IMR-90 (cell line): ENCODE measurements around the gene VPREB3. TPM values are rescaled to one million over a fixed set of nuclear protein-coding genes. Genes with fewer than 3 reads are reported as not detected.

Experiments
- ATAC-seq: fragments of 200-7000 bp; cut with Tn5 transposase; 2 replicates; pipeline ENCODE4 v1.9.1; 2020; ENCODE audit warnings: low read depth, mild to moderate bottlenecking, moderate library complexity
- BruUV-seq: library from RNA; stranded (reverse); fragments of 400-500 nt; replicated peaks from 2 replicates; lab custom pipeline; 2021; lab: Mats Ljungman, UMichigan
- CTCF ChIA-PET: fragments of 300-600 bp; formaldehyde crosslinking; extraction: SDS; loops from one replicate; lab custom pipeline; 2021; ENCODE audit warnings: antibody characterized with exemption; lab: Yijun Ruan, JAX
- POLR2A ChIA-PET: fragments of 300-600 bp; sonication (Branson Sonifier 250); formaldehyde crosslinking; loops from one replicate; lab custom pipeline; 2022; ENCODE audit warnings: antibody characterized with exemption; ENCODE audit not compliant: unreplicated experiment; lab: Charles Lee
- DNase-seq: peaks from one replicate; pipeline ENCODE4 v3.0.0; 2013
- H2AFZ ChIP-seq: replicated peaks from 2 replicates; pipeline ENCODE3; 2013; ENCODE audit warnings: low read length, mild to moderate bottlenecking; ENCODE audit not compliant: poor library complexity
- H2AK5ac ChIP-seq: 2 replicates; pipeline ENCODE4 v1.6.1; 2013; ENCODE audit warnings: low read depth, low read length, inconsistent platforms
- H2AK9ac ChIP-seq: replicated peaks from 2 replicates; pipeline ENCODE3; 2013; ENCODE audit warnings: mild to moderate bottlenecking, low read depth, low read length, moderate library complexity; ENCODE audit not compliant: poor library complexity
- H2BK120ac ChIP-seq: 2 replicates; pipeline ENCODE4 v1.6.1; 2013; ENCODE audit warnings: low read depth, low read length, inconsistent platforms
- H2BK15ac ChIP-seq: 3 replicates; pipeline ENCODE4 v1.6.1; 2013; ENCODE audit warnings: low read depth, low read length, inconsistent platforms
- H2BK20ac ChIP-seq: 2 replicates; pipeline ENCODE4 v1.6.1; 2013; ENCODE audit warnings: low read depth, mild to moderate bottlenecking, inconsistent platforms, low read length, moderate library complexity
- H2BK5ac ChIP-seq: 2 replicates; pipeline ENCODE4 v1.6.1; 2013; ENCODE audit warnings: mild to moderate bottlenecking, low read depth, low read length, inconsistent platforms; ENCODE audit not compliant: poor library complexity, severe bottlenecking
- H3K14ac ChIP-seq: replicated peaks from 2 replicates; pipeline ENCODE4 v1.6.1; 2013; ENCODE audit warnings: low read depth, low read length, inconsistent platforms
- H3K18ac ChIP-seq: 2 replicates; pipeline ENCODE4 v1.6.1; 2013; ENCODE audit warnings: low read depth, low read length, control low read depth
- H3K23ac ChIP-seq: 2 replicates; pipeline ENCODE4 v1.6.1; 2013; ENCODE audit warnings: low read depth, low read length, inconsistent platforms
- H3K27ac ChIP-seq: 2 replicates; pipeline ENCODE4 v1.5.1; 2013; ENCODE audit warnings: mild to moderate bottlenecking, control low read depth, low read length; ENCODE audit not compliant: insufficient read depth
- H3K27me3 ChIP-seq: 2 replicates; pipeline ENCODE4 v1.6.1; 2013; ENCODE audit warnings: low read length; ENCODE audit not compliant: control insufficient read depth, insufficient read depth
- H3K36me3 ChIP-seq: 2 replicates; pipeline ENCODE4 v1.6.1; 2013; ENCODE audit warnings: low read length, mixed read lengths; ENCODE audit not compliant: control insufficient read depth, insufficient read depth
- H3K4ac ChIP-seq: 2 replicates; pipeline ENCODE4 v1.6.1; 2013; ENCODE audit warnings: low read depth, low read length, inconsistent platforms
- H3K4me1 ChIP-seq: 2 replicates; pipeline ENCODE4 v1.6.1; 2013; ENCODE audit warnings: low read length, mixed read lengths; ENCODE audit not compliant: control insufficient read depth, insufficient read depth
- H3K4me2 ChIP-seq: 2 replicates; pipeline ENCODE4 v1.6.1; 2013; ENCODE audit warnings: low read depth, mild to moderate bottlenecking, control low read depth, low read length, moderate library complexity
- H3K4me3 ChIP-seq: 2 replicates; pipeline ENCODE4 v1.5.1; 2013; ENCODE audit warnings: low read depth, mild to moderate bottlenecking, control low read depth, low read length, moderate library complexity; ENCODE audit not compliant: insufficient read depth
- H3K56ac ChIP-seq: 2 replicates; pipeline ENCODE4 v1.6.1; 2013; ENCODE audit warnings: low read length, inconsistent platforms; ENCODE audit not compliant: insufficient read depth; ENCODE audit errors: extremely low read depth
- H3K79me1 ChIP-seq, 2 experiments: 2 replicates each; pipeline ENCODE4 v1.6.1; 2013; ENCODE audit warnings: low read length in 2 of 2, inconsistent platforms in 1 of 2, low read depth in 1 of 2
- H3K9ac ChIP-seq: 2 replicates; pipeline ENCODE4 v1.6.1; 2013; ENCODE audit warnings: low read depth, low read length, control low read depth
- H3K9me1 ChIP-seq: 2 replicates; pipeline ENCODE4 v1.6.1; 2013; ENCODE audit warnings: low read length, inconsistent platforms; ENCODE audit not compliant: insufficient read depth
- H3K9me3 ChIP-seq: 2 replicates; pipeline ENCODE4 v1.6.1; 2013; ENCODE audit warnings: low read length; ENCODE audit not compliant: control insufficient read depth, insufficient read depth
- H4K20me1 ChIP-seq: 2 replicates; pipeline ENCODE4 v1.6.1; 2013; ENCODE audit warnings: low read length, inconsistent platforms; ENCODE audit not compliant: insufficient read depth
- H4K5ac ChIP-seq: 2 replicates; pipeline ENCODE4 v1.6.1; 2013; ENCODE audit warnings: mild to moderate bottlenecking, low read depth, low read length, control low read depth
- H4K8ac ChIP-seq, 2 experiments: 2 replicates each; pipeline ENCODE4 v1.6.1; 2013; ENCODE audit warnings: low read depth in 2 of 2, low read length in 2 of 2, control low read depth in 1 of 2, inconsistent platforms in 1 of 2
- H4K91ac ChIP-seq: 2 replicates; pipeline ENCODE4 v1.6.1; 2013; ENCODE audit warnings: low read depth, low read length, inconsistent platforms; ENCODE audit not compliant: insufficient read depth
- CTCF ChIP-seq: conservative IDR thresholded peaks from 2 replicates; pipeline ENCODE4 v1.5.1; 2012; ENCODE audit warnings: mild to moderate bottlenecking, low read depth, low read length, improper control_type of control experiment
- FOS ChIP-seq: fragments of 150-350 bp; IDR thresholded peaks from 2 replicates; pipeline ENCODE4 v1.6.1; 2016; ENCODE audit warnings: low read depth, low read length
- MAZ ChIP-seq: IDR thresholded peaks from 2 replicates; pipeline ENCODE4 v1.6.1; 2012; ENCODE audit warnings: low read depth, mild to moderate bottlenecking, low read length, improper control_type of control experiment, moderate library complexity, borderline replicate concordance
- POLR2A ChIP-seq: IDR thresholded peaks from 2 replicates; pipeline ENCODE4 v1.6.1; 2012; ENCODE audit warnings: mild to moderate bottlenecking, low read depth, low read length
- RAD21 ChIP-seq: IDR thresholded peaks from 2 replicates; pipeline ENCODE4 v1.6.1; 2012; ENCODE audit warnings: low read length, improper control_type of control experiment
- SMC3 ChIP-seq: fragments of 150-350 bp; IDR thresholded peaks from 2 replicates; pipeline ENCODE4 v1.6.1; 2016; ENCODE audit warnings: low read depth, mild to moderate bottlenecking, antibody characterized with exemption, low read length, moderate library complexity
- WGBS, 2 experiments: methylation state at CpG; one replicate each; pipeline versions ENCODE4 v1.1.5 to v1.1.7; 2013; ENCODE audit warnings: missing lambda C conversion rate in 2 of 2; ENCODE audit not compliant: insufficient read length in 1 of 2; ENCODE audit errors: extremely low coverage in 2 of 2; 5-methylcytosine and 5-hydroxymethylcytosine counted together
- dilution Hi-C: fragments of 300-500 bp; cut with HindIII; formaldehyde crosslinking; loops from one replicate; pipeline ENCODE4 v1.14.3; 2018; ENCODE audit warnings: low sequenced_read_pairs; ENCODE audit not compliant: unreplicated experiment
- in situ Hi-C: fragments of 300-500 bp; cut with MboI; formaldehyde crosslinking; loops from 3 replicates; pipeline ENCODE4 v1.14.3; 2019; ENCODE audit warnings: low sequenced_read_pairs, inconsistent platforms, mixed read lengths
- intact Hi-C: fragments of 100-400 bp; cut with micrococcal nuclease; formaldehyde crosslinking; loops from 2 replicates; pipeline ENCODE4 v1.10.0; 2022
- polyA plus RNA-seq, 3 experiments: library from polyadenylated mRNA; depleted of rRNA; stranded (reverse); fragments of >200 nt; gene quantifications; 2 replicates each; pipeline ENCODE4 v1.2.3, GENCODE V29; 2012; ENCODE audit warnings: low replicate concordance in 1 of 3
- total RNA-seq: library from RNA; depleted of rRNA; stranded (reverse); fragments of >200 nt; gene quantifications from 2 replicates; pipeline ENCODE4 v1.2.3, GENCODE V29; 2012

VPREB3 gene
- total and polyA plus RNA-seq, 2 of the 4 experiments (the other 2 are of a cell fraction) = not detected

GRCh38 chr22:23767673-23768548 lies 13.7 kb upstream of the VPREB3 start, which contains the start of gene CHCHD10:
Gene CHCHD10, minus strand, starts transcription at chr22:23767972. Its CDS starts 98 bp downstream, at chr22:23767874.
- peak within 1 kb of the TSS; percentile 60 for H3K9ac ChIP-seq
- no peaks in the 10 kb centered on the region for H3K27me3 ChIP-seq
- no peaks in the 10 kb centered on the region for H3K36me3 ChIP-seq
- no peak within 1 kb of the TSS for H3K56ac ChIP-seq
- peak within 1 kb of the TSS; percentile 81 for H4K5ac ChIP-seq
- peaks cover 0 to under 1% of the 10 kb centered on the region in 2 experiments; a peak in 1 of 4 replicates for H3K79me1 ChIP-seq
- no TSS peak for BruUV-seq
- peak within 1 kb of the TSS; percentile 43 for H3K4me3 ChIP-seq
- no peak within 1 kb of the TSS for H3K23ac ChIP-seq
- dilution Hi-C loops = no loop called here
- no peaks in the 10 kb centered on the region for H4K20me1 ChIP-seq
- H3K27ac ChIP-seq = no peak within 1 kb of the TSS
- TF ChIP-seq RAD21 (peak; percentile 65), CTCF (peak; percentile 75), SMC3 (peak; percentile 70), FOS (no peak), POLR2A (no peak), MAZ (no peak)
- H3K18ac ChIP-seq = no peak within 1 kb of the TSS
- peak; percentile 50 for DNase-seq
- H3K4ac ChIP-seq = peak within 1 kb of the TSS; percentile 80
- no peak within 1 kb of the TSS; the same call in 1 of the 2 replicates for H2BK20ac ChIP-seq
- peak within 1 kb of the TSS; percentile 89 for H3K14ac ChIP-seq
- peaks cover 10% of the 10 kb centered on the region for H3K4me1 ChIP-seq
- H2BK15ac ChIP-seq = no peak within 1 kb of the TSS
- peak within 1 kb of the TSS; percentile 81 for H2AK9ac ChIP-seq
- H4K91ac ChIP-seq = peak within 1 kb of the TSS; percentile 32; the same call in 1 of the 2 replicates
- ChIA-PET POLR2A (no interaction called here), CTCF (interaction anchor here (2.0 kb wide), 1 partner anchor 82 kb away, joined by 6 read pairs; no protein-coding TSS in a partner anchor)
- WGBS, 2 experiments = 4% methylated on average over 13 of the region's 63 CpGs; no CpG with 5 or more reads in 1 of the 2 experiments
- H3K9me1 ChIP-seq = peaks cover 6% of the 10 kb centered on the region; the same call in 1 of the 2 replicates
- peak within 1 kb of the TSS; percentile 96 for H2AFZ ChIP-seq
- peak within 1 kb of the TSS; percentile 87 to 93 for H4K8ac ChIP-seq
- H2BK5ac ChIP-seq = no peak within 1 kb of the TSS
- H2AK5ac ChIP-seq = 0 out of 2 replicates have a peak within 1 kb of the TSS, but pooled peaks have one; percentile 56
- peak; percentile 57 for ATAC-seq
- peak within 1 kb of the TSS; percentile 71 for H3K4me2 ChIP-seq
- H3K9me3 ChIP-seq = no peaks in the 10 kb centered on the region
- in situ Hi-C loops = no loop called here
- H2BK120ac ChIP-seq = peak within 1 kb of the TSS; percentile 64; the same call in 1 of the 2 replicates
- intact Hi-C loops = loop anchor here (5.0 kb wide), 1 partner anchor 226 kb away; no protein-coding TSS in a partner anchor
